ENCODE data around the gene ERV3-1.

ERV3-1 gene

GRCh38 chr7:64998865-64999164 is 7.7 kb downstream of the ERV3-1 start:
- TF ChIP-seq CTCF (IDR thresholded peaks at IDR 0.05; ENCODE audit: low read depth, low read length), result no peak
- in situ Hi-C loops (cut with HindIII; ENCODE audit: low sequenced_read_pairs), result no loop called here
- no peak for DNase-seq (ENCODE audit: low read depth, low spot score)
- H3K4me3 ChIP-seq (ENCODE audit: low read depth, low read length), result no peak overlapping the region

GRCh38 chr7:64997927-64998391 is 8.5 kb downstream of the ERV3-1 start:
- no peak for DNase-seq (ENCODE audit: low read depth, low spot score)
- TF ChIP-seq CTCF (IDR thresholded peaks at IDR 0.05; ENCODE audit: low read depth, low read length), result no peak
- H3K4me3 ChIP-seq (ENCODE audit: low read depth, low read length), result no peak overlapping the region
- in situ Hi-C loops (cut with HindIII; ENCODE audit: low sequenced_read_pairs), result no loop called here

- in situ Hi-C loops (cut with HindIII; ENCODE audit: low sequenced_read_pairs), result no loop called here
- TF ChIP-seq CTCF (IDR thresholded peaks at IDR 0.05; ENCODE audit: low read depth, low read length), result no peak
- DNase-seq (ENCODE audit: low read depth, low spot score), result no peak
- no peak overlapping the region for H3K4me3 ChIP-seq (ENCODE audit: low read depth, low read length)
Measured at GRCh38 chr7:64997164-64997908, 9.2 kb downstream of the ERV3-1 start.

- in situ Hi-C loops (cut with HindIII; ENCODE audit: low sequenced_read_pairs), result no loop called here
- TF ChIP-seq CTCF (IDR thresholded peaks at IDR 0.05; ENCODE audit: low read depth, low read length), result no peak
- no peak for DNase-seq (ENCODE audit: low read depth, low spot score)
- H3K4me3 ChIP-seq (ENCODE audit: low read depth, low read length), result no peak overlapping the region
Measured at GRCh38 chr7:64996305-64996704, 10.2 kb downstream of the ERV3-1 start.

GRCh38 chr7:64993901-64994300 is 12.6 kb downstream of the ERV3-1 start:
- H3K4me3 ChIP-seq (ENCODE audit: low read depth, low read length), result no peak overlapping the region
- DNase-seq (ENCODE audit: low read depth, low spot score), result no peak
- TF ChIP-seq CTCF (IDR thresholded peaks at IDR 0.05; ENCODE audit: low read depth, low read length), result no peak
- in situ Hi-C loops (cut with HindIII; ENCODE audit: low sequenced_read_pairs), result no loop called here

- no peak for DNase-seq (ENCODE audit: low read depth, low spot score)
- no peak for TF ChIP-seq CTCF (IDR thresholded peaks at IDR 0.05; ENCODE audit: low read depth, low read length)
- H3K4me3 ChIP-seq (ENCODE audit: low read depth, low read length), result no peak overlapping the region
- in situ Hi-C loops (cut with HindIII; ENCODE audit: low sequenced_read_pairs), result no loop called here
Measured at GRCh38 chr7:64992971-64993370, 13.5 kb downstream of the ERV3-1 start.

All from astrocyte of the spinal cord (primary cell).